Heart left ventricle (tissue), 16 donors: Measurements from ENCODE around the gene PGRMC1. TPM values are rescaled to one million over a fixed set of nuclear protein-coding genes. Genes with fewer than 3 reads are reported as not detected.
"Not testable (repeated sequence)": the region's sequence is repeated elsewhere in the genome, so short reads cannot be mapped to it uniquely, and the experiment has no call there.

Source experiments
- ATAC-seq, 4 donors: fragments of 200-7000 bp; cut with Tn5 transposase; one replicate each; pipeline ENCODE4 v1.9.1; 2020 to 2022; ENCODE audit warnings: moderate library complexity in 4 of 4, mild to moderate bottlenecking in 3 of 4, moderate number of reproducible peaks in 1 of 4
- DNase-seq, 5 donors: peaks; one replicate each; pipeline ENCODE4 v3.0.0-alpha.2; 2020
- H3K27ac ChIP-seq, 12 donors: fragments of 200-600 bp; sonication (generic) in 4 of 12; one replicate each; pipeline versions ENCODE4 v1.5.0 to v1.8.0; 2016 to 2022; ENCODE audit warnings: mild to moderate bottlenecking in 2 of 12
- H3K27me3 ChIP-seq, 9 donors: fragments of 200-600 bp; sonication (generic) in 2 of 9; one replicate each; pipeline versions ENCODE4 v1.5.1 to v1.8.0; 2016 to 2022; ENCODE audit warnings: mild to moderate bottlenecking in 3 of 9
- H3K36me3 ChIP-seq, 9 donors: fragments of 200-600 bp; sonication (generic) in 2 of 9; one replicate each; pipeline versions ENCODE4 v1.5.0 to v1.8.0; 2018 to 2022; ENCODE audit warnings: mild to moderate bottlenecking in 2 of 9
- H3K4me1 ChIP-seq, 12 donors: fragments of 200-600 bp; sonication (generic) in 4 of 12; one replicate each; pipeline versions ENCODE4 v1.5.0 to v1.8.0; 2016 to 2022; ENCODE audit warnings: mild to moderate bottlenecking in 3 of 12
- H3K4me3 ChIP-seq, 12 donors: fragments of 200-600 bp; sonication (generic) in 4 of 12; one replicate each; pipeline versions ENCODE4 v1.5.0 to v1.8.0; 2017 to 2022; ENCODE audit warnings: mild to moderate bottlenecking in 9 of 12, moderate library complexity in 4 of 12
- H3K9me3 ChIP-seq, 12 donors: fragments of 200-600 bp; sonication (generic) in 4 of 12; one replicate each; pipeline versions ENCODE4 v1.5.0 to v1.8.0; 2016 to 2022; ENCODE audit warnings: mild to moderate bottlenecking in 1 of 12
- CTCF ChIP-seq, 12 donors: fragments of 200-600 bp; sonication (generic) in 4 of 12; IDR thresholded peaks; one replicate each; pipeline versions ENCODE4 v1.5.0 to v1.8.0; 2018 to 2022; ENCODE audit warnings: antibody characterized with exemption in 12 of 12, mild to moderate bottlenecking in 5 of 12
- POLR2A ChIP-seq, 2 donors: fragments of 450-650 bp; IDR thresholded peaks; one replicate each; pipeline ENCODE4 v1.6.1; 2017; ENCODE audit warnings: antibody characterized with exemption in 2 of 2, mild to moderate bottlenecking in 2 of 2, moderate library complexity in 2 of 2
- WGBS, 4 donors: extraction: QIAGEN DNeasy Blood & Tissue Kit in 2 of 4; methylation state at CpG; one replicate each; pipeline versions ENCODE4 v1.1.5 to v1.1.7; 2013 to 2018; 5-methylcytosine and 5-hydroxymethylcytosine counted together
- intact Hi-C, 10 donors: fragments of 100-400 bp; cut with DNase I; formaldehyde crosslinking; loops; one replicate each; pipeline versions ENCODE4 v1.11.1 to v1.14.2; 2022
- polyA plus RNA-seq, 2 donors: library from polyadenylated mRNA; stranded (reverse); fragments of 200-250 nt; gene quantifications; one replicate each; pipeline ENCODE4 v1.2.3, GENCODE V29; 2013
- total RNA-seq, 9 donors: library from RNA; depleted of rRNA in 2 of 9; stranded (reverse); fragments of >200 nt in 2 of 9; fragmentation: NEBNext Ultra II Directional in 3 of 9; extraction: Animal tissue kit (Norgen Biotek cat#: 25700) in 3 of 9; gene quantifications; one replicate each; pipeline versions ENCODE4 v1.1.0 to v1.2.4, GENCODE V29; 2016 to 2023
- donor health status: ischemic (EF 13 %, LVEDD 7.1; RV severe dilation, severe dysfunction).
- donor health status: healthy with polysubstance abuse.
- donor health status: DM: no; HTN: yes; CAD: no.
- donor health status: DM: no; HTN: no; CAD: no.
- donor health status: ischemic (EF 25% LVEDD 6.9; RV normal size, moderate dysfunction).
- donor health status: ischemic (EF 25% LVEDD 5.7; RV mildly dilated, moderate dysfunction).
- donor health status: healthy.
- donor health status: DM: yes; HTN: yes; CAD: no.
- donor health status: ischemic (EF 35%, LVEDD 5.7; RV mildly dilated, moderate dysfunction).
- donor health status: nonischemic (EF 11% LVEDD 7.7; RV severe dilation, severe dysfunction).
- donor health status: DM: yes; HTN: yes; CAD: no.
- donor health status: PGD.
- donor health status: ischemic (EF 29% LVEDD 5.4; RV normal size, mild dysfunction).
- donor health status: nonischemic (EF 23%, LVEDD 6.1; RV moderate dilation, normal function).

The PGRMC1 gene
- total and polyA plus RNA-seq, 11 donors, result 12.6 to 28.6 (median 18.9) TPM

GRCh38 chrX:119272882-119273419 lies 36.9 kb downstream of the PGRMC1 start:
- Histone ChIP-seq H3K27me3 (peaks cover 0 to 42% (median 4%) of the 10 kb centered on the region in 9 donors), H3K27ac (no peak overlapping the region), H3K4me1 (no peaks in the 10 kb centered on the region), H3K4me3 (peak overlapping the region in 7 of 12 donors; percentile 8 to 31 (median 22)), H3K9me3 (no peaks in the 10 kb centered on the region), H3K36me3 (no peaks in the 10 kb centered on the region)
- 43 to 60% (median 52%) methylated on average over 35 to 42 of the region's 42 CpGs for WGBS, 4 donors
- intact Hi-C loops, result loop anchor here in 1 of 10 donors (5.0 kb wide), 1 partner anchor 156 kb away; no protein-coding TSS in a partner anchor
- DNase-seq, result no peak
- TF ChIP-seq POLR2A (IDR thresholded peaks at IDR 0.05) (no peak), CTCF (IDR thresholded peaks at IDR 0.05) (no peak)
- ATAC-seq, result no peak

- Histone ChIP-seq H3K9me3 (no peaks in the 10 kb centered on the region), H3K4me3 (peak overlapping the region in 7 of 12 donors; percentile 8 to 31 (median 22)), H3K27ac (no peak overlapping the region), H3K4me1 (no peaks in the 10 kb centered on the region), H3K27me3 (peaks cover 0 to 37% (median 4%) of the 10 kb centered on the region in 9 donors), H3K36me3 (no peaks in the 10 kb centered on the region)
- TF ChIP-seq CTCF (IDR thresholded peaks at IDR 0.05) (peak in 4 of 12 donors; percentile 11 to 36 (median 15)), POLR2A (IDR thresholded peaks at IDR 0.05) (no peak)
- intact Hi-C loops, result loop anchor here in 1 of 10 donors (5.0 kb wide), 1 partner anchor 156 kb away; no protein-coding TSS in a partner anchor
- ATAC-seq, result peak in 3 of 4 donors; percentile 58 to 85 (median 78)
- peak; percentile 11 to 68 (median 60) for DNase-seq
- WGBS, 4 donors, result 2 to 49% (median 25%) methylated on average over 53 to 61 of the region's 61 CpGs
These were observed 37.5 kb downstream of the PGRMC1 start for GRCh38 chrX:119273420-119274192.

GRCh38 chrX:119282347-119282746 lies 46.3 kb downstream of the PGRMC1 start:
- H3K27me3 ChIP-seq, H3K9me3 ChIP-seq, H3K4me1 ChIP-seq, H3K27ac ChIP-seq, H3K4me3 ChIP-seq, intact Hi-C loops, DNase-seq, H3K36me3 ChIP-seq, ATAC-seq: not testable (repeated sequence)
- 80 to 96% (median 90%) methylated on average over 4 of the region's 4 CpGs for WGBS, 4 donors

GRCh38 chrX:119288890-119289393 lies 52.9 kb downstream of the PGRMC1 start:
- Histone ChIP-seq H3K4me3 (no peak overlapping the region), H3K9me3 (no peaks in the 10 kb centered on the region), H3K4me1 (no peaks in the 10 kb centered on the region), H3K27me3 (no peaks in the 10 kb centered on the region), H3K27ac (no peak overlapping the region), H3K36me3 (no peaks in the 10 kb centered on the region)
- DNase-seq (no peak), ATAC-seq (no peak)
- TF ChIP-seq POLR2A (IDR thresholded peaks at IDR 0.05) (no peak), CTCF (IDR thresholded peaks at IDR 0.05) (no peak)
- intact Hi-C loops, result no loop called here
- WGBS, 4 donors, result 58 to 75% (median 69%) methylated on average over 4 of the region's 4 CpGs
